Limb (tissue), 2 donors: ENCODE measurements around the gene EEF1A2.

ENCODE experiments used
- DNase-seq, 2 donors: peaks; one replicate each; pipeline ENCODE4 v3.0.0-alpha.2; 2016; ENCODE audit errors: extremely low spot score in 2 of 2

The EEF1A2 gene

GRCh38 chr20:63536997-63537524 is 38.2 kb upstream of the EEF1A2 start, which contains the start of gene PTK6:
TSS of gene PTK6 (minus strand) at chr20:63537376. CDS start at chr20:63537314, 62 bp downstream.
- DNase-seq, result no peak

DNA sequence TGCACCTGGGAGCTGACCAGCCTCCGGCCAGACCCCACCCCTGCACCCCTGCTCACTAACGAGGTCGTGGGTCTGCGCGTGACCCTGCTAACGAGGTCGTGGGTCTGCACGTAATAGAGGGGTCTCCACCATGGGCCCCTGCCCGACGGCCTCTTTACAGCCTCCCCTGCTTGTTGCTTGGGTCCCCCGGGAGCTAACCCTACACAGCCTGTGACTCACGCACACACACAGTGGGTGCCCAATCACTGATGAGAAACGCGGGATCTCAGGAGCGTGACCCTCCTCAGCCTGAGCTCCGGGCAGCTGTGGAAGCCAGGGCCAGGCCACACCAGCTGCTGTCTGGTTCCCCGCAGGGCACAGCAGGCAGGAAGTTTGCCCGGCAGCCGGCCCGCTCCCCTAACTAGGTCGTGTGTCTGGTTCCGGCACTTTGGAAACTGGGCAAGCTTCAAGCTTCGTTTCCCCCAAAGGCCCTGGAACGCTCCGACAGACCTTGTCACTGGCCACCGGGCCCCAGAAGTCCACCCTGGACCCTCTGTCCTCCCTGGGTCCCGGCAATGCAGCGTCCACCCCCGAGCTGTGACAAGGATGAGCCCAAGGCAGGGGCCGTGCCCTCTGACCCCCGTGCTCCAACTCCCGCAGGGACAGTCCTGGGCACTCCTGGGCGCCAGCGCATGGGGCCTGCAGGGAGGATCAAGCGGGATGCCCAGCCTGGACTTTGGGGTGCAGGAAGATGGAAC is 37.5 kb upstream of the EEF1A2 start:
- DNase-seq, result no peak

DNA sequence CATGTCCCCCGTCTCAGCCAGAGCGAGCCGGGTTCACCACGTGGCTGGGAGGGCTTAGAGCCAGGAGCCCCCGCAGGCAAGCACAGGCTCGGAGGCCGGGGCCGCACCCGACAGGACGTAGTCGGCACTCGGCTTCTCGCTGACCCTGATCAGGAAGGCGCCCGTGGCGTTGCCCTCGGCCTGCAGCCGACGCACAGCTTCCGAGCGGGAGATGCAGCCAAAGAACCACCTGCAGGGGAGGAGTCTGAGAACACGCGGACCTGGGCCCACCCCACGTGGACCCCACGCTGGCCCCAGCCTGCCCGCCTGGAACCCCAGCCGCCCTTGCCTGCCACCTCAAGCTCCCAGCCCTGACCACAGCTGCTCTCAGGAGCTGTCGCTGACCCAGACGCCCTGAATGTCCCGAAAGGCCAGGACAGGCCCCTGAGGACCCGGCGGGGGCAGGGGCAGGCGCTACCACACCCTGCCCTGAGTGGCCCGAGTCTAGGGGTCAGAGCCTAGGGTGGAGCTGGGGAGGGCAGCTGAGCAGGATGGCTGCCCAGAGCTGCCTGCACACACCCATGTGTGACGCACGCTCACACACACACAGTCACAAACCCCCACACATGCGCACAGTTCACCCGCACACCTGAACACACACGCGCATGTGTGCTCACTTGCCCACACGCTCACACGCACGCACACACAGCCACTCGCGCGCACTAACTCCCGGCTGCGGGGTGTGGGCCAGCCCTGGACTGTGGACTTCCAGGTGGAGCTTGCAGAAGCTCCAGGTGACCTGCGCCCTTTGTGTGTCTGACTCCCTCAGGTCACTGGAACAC is 36.2 kb upstream of the EEF1A2 start:
- DNase-seq, result no peak

DNA sequence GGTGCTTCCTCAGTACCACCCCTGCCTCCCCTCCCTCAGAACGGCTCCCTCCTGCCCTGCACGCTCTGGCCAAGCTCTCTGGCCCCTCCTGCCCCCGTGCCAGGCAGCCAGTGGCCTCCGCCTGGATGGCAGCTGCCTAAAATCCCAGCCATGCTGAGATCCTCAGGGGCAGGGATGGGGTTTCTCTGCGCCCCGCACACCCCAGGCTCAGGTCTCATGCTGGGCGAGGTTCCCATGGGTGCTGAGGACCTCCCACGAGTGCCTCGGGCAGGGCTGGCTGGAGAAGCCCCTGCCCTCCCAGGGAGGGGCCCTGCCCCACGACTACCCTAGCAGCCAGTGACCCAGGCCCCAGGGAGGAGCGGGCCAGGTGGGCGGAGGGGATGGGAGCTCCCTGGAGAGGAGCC is 35.5 kb upstream of the EEF1A2 start:
- DNase-seq, result no peak

DNA sequence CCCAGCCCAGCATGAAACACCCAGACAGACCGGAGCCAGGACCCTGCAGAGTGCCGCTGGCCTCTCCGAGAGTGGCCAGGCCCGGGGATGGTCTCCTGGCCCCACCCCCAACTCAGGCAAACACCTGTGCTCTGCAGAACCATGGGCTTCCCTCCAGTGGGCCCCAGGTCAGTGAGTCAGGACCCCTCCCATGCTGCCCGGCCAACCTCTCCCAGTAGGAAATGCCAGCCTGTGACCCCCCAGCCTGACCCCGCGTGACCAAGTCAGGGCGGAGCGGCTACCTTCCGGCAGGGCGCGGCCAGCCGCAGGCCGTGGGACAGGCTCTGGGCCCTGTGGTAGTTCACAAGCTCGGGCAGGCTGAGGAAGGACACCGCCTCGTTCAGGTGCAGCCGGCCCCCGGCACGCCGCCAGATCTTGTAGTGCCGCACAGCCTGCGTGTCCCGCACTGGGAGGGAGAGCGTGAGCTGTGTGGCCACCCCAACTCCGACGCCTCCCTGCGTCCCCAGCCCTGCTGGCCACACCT is 35.0 kb upstream of the EEF1A2 start:
- DNase-seq, result peak in 1 of 2 donors; percentile 46

DNA sequence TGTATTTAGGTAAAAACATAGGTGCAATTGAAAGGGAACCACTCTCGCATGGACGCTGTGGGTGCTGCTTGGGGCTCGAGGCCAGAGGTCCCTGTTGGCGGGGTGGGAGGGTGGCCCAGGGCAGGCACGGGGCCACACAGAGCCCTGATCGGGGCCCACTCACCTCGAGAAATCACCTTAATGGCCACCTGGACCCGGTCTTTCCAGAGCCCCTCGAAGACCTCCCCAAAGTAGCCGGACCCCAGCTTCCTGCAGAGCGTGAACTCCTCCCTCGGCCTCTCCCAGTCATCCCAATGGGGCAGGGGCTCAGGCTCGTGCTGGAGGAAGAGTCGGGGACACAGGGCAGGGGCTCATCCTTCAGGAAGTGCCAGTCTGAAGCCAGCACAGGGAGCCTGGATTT is 34.5 kb upstream of the EEF1A2 start:
- DNase-seq, result no peak

DNA sequence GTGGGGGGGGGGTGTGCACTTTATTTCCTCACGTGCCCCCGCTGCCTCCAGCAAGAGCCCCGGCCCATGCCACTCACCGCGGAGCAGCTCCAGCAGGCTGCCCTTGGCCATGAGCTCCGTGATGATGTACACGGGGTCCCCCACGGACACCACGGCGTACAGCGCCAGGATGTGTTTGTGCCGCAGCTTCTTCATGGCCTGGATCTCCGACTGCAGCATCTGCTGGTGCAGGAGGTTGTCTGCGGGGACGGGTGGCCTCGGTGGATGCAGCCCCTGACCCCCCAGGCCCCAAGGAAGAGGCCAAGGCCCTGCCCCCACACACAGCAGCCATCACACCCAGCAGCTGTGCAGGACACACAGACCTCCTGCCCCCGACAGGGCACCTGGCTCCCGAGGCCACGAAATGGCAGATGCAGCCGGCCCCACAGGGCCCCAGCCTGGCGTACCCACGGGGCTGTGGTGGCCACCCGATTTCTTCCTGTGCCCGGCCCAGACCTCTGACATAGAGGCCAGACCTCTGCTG is 33.6 kb upstream of the EEF1A2 start:
- peak in 1 of 2 donors; percentile 33 for DNase-seq

DNA sequence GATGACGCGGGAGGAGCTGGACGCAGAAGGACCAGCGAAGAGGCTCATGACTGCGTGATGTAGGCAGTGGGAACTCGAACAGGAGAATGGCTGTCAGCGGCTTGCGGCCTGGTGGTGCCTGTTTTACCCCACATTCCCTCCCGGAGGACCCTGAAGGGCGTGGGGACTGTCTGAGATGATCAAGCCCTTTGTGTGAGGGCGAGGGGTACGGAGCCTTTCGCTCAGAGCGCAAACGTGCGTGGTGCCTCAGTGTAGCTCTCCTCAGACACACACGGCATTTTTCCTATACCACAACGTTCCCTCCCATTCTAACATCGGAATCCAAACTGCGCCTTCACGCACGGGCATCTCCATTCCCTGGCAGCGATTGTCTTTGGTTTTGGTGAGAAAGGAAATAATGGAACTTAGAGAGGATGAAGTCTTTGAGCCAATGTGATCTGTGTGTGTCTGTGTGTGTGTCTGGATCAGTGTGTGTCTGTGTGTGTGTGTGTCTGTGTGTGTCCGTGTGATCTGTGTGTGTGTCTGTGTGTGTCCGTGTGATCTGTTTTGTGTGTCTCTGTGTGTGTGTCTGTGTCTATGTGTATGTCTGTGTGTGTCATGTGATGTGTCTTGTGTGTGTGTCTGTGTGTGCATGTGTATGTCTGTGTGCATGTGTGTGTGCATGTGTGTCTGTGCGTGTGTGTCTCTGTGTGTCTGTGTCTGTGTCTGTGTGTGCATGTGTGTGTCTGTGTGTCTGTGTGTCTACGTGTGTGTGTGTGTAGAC is 33.0 kb upstream of the EEF1A2 start:
- peak in 1 of 2 donors; percentile 27 for DNase-seq

- peak in 1 of 2 donors; percentile 27 for DNase-seq
These were observed 31.9 kb upstream of the EEF1A2 start for GRCh38 chr20:63530788-63531160.

DNA sequence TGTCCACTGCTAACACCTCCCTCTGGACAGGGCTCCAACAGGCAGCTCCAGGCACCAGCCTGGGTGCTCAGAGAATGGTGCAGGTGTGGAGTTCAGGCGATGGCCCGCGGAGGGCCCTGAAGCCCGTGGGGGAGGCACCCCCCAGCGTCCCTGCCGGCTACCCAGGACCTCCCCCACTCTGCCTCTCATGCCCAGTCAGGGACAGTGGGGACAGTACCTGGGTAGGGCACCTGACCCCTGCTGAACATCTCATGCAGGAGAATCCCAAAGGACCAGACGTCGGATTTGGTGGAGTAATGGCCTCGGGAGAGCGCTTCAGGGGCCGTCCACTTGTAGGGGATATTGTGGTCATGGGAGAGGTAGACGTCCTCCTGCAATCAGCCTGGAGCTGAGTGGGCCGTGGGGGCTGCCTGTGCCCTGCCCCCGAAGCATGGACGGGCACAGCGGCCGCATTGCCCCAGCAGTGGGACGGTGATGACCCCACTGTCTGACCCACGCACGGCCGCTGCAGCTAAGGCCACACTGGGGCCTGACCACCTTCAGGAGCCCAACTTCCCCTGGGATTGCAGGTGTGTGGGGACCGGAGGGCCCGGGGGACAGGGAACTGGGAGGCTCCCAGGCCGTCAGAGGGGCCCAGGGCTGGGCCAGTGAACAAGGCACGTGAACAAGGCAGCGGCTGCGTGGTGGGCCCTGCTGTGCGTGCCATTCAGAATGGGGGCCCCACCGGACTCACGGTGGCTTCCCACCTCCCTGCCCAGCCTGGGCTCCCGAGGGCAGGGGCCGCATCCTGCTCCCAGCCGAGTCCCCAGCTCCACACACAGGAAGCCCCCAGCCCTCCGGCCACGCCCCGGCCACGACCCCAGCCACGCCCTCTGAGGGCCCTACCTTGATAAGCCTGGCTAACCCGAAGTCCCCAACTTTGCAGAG is 31.2 kb upstream of the EEF1A2 start:
- DNase-seq, result peak in 1 of 2 donors; percentile 28

GRCh38 chr20:63529180-63529860 is 30.4 kb upstream of the EEF1A2 start:
- DNase-seq, result no peak

GRCh38 chr20:63527184-63527583 is 28.3 kb upstream of the EEF1A2 start:
- DNase-seq, result no peak

GRCh38 chr20:63525971-63526370 is 27.1 kb upstream of the EEF1A2 start:
- DNase-seq, result no peak

GRCh38 chr20:63525185-63525584 is 26.3 kb upstream of the EEF1A2 start:
- DNase-seq, result no peak

GRCh38 chr20:63522981-63523611 is 24.2 kb upstream of the EEF1A2 start:
- peak in 1 of 2 donors; percentile 47 for DNase-seq

DNA sequence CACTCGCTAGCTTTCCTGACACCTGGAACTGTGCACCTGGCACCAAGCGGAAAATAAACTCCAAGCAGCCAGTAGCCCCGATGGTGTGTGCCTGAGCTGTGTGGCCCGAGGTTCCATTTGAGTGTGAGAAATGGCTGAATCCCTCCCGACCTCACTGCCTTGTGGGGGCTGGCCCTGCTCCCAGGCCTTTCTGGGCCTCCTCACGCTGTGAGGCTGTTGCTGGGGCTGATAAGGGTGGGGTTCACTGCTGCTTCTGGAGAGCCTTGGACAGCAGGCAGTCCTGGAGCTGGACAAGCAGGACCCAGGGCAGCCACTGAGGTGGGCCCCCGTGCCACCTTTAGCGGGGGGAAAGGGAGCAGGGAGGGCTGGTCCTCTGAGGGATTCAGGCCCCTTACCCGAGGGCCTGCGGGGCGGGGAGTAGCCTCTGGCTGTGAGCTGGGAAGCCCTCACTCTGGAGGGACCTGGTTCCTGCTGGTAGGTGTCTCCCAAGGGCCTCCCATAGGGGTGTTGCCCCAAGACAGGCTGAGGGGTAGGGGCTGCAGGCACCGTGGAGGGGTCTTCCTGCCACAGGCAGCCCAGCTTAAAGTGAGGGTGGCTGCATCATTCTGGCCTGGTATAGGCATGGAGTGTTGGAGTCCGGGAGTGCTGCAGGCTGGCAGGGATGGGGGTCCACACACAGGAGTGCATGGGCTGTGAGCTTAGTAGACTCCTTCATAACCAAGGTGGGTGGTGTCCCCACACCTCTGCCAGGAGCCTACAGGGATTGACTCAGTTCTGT is 23.4 kb upstream of the EEF1A2 start:
- DNase-seq, result no peak

- DNase-seq, result peak in 1 of 2 donors; percentile 57
These were observed 22.7 kb upstream of the EEF1A2 start for GRCh38 chr20:63521602-63522001.

GRCh38 chr20:63520934-63521601 is 22.2 kb upstream of the EEF1A2 start:
- peak; percentile 59 to 90 for DNase-seq
